GM21576 (cell line): ENCODE results near the gene MYO6.

Experiments
- ATAC-seq: cut with Tn5 transposase; IDR thresholded peaks from one replicate; pipeline ENCODE4 v1.9.1; 2021; ENCODE audit warnings: mild to moderate bottlenecking, moderate library complexity; ENCODE audit not compliant: unreplicated experiment

MYO6 gene

DNA sequence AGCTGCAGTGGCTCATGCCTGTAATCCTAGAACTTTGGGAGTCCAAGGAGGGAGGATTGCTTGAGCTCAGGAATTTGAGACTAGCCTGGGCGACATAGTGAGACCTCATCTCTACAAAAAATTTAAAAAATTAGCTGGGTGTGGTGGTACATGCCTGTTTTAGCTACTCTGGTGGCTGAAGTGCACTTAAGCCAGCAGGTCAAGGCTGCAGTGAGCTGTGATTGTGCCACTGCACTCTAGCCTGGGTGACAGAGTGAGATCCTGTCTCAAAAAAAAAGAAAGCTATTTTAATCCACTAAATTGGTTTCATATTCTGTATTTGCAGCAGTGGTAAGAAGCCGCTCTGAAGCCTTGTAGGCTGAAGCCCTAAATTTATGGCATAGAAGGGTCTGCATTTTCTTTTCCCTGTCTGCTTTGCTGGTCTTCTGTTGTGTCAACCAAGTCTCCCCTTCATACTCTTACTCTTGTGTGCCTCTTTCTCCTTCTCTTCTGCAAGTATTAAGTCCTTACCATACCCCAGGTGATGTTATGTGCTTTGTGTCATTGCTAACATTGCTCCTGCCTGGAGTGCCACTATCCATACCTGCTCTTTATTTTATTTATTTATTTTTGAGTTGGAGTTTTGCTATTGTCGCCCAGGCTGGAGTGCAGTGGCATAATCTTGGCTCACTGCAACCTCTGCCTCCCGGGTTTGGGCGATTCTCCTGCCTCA is 70.9 kb downstream of the MYO6 start:
- no peak for ATAC-seq

- ATAC-seq = no peak
Measured at GRCh38 chr6:75824160-75824559, 75.1 kb downstream of the MYO6 start.

GRCh38 chr6:75827163-75827562 is 78.1 kb downstream of the MYO6 start:
- no peak for ATAC-seq

DNA sequence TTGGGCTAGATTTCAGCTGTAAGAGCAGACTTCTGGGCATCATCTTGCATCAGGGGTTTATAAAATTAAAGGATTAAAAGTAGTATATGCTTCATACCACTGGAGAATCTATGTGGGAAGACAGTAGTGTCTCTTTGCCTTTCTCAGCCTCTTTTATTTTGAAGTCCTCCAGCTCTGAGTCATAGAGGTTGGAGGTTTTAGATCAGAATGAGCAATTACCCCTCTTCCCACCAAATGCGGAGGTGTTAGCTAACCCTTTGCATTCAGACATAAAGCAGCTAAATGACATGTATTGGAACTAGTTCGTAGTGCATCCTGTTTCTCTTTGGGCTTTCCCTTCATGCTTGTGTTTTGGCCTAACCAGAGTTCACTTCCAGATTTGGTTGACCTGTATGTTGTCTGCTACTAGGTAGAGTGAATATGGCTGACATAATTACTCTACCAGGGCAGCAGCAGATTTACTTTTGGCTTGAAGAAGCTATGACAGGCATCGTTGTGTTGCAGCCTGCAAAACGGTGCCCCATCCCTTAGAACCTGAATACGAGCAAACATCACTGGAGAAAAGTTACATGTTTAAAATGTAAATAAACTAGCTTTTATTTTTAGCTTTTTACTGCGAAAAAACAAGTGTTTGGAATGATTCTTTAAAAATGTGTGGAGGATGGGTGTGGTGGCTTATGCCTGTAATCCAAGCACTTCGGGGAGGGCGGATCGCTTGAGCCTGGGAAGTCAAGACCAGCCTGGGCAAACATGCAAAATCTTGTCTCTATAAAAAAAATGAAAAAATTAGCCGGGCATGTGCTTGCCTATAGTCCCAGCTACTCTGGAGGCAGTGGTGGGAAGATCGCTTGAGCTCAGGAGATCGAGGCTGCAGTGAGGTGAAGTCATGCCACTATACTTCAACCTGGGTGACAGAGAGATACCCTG is 82.2 kb downstream of the MYO6 start:
- peak; percentile 70 for ATAC-seq

GRCh38 chr6:75834447-75834846 is 85.4 kb downstream of the MYO6 start:
- no peak for ATAC-seq

GRCh38 chr6:75842191-75842590 is 93.2 kb downstream of the MYO6 start:
- no peak for ATAC-seq

- no peak for ATAC-seq
Measured at GRCh38 chr6:75842732-75843131, 93.7 kb downstream of the MYO6 start.

DNA sequence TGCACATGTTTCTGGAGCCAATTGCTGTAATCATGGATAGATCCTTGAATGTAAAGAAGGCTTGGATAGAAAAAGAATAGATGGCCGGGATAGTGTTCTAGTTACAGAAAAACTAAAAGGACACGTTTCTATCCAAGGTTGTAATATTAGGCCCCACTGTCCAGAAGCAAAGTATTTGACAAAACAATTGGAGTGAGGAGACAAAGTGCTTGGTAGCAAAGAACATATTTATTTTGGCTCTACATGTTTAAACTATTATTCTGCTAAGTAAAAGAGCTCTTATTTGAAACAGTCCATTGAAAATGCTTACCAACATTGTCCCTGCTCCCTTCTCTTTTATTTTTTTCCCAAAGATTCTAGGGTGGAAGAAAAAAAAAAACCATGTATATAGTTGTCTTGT is 94.4 kb downstream of the MYO6 start:
- no peak for ATAC-seq

DNA sequence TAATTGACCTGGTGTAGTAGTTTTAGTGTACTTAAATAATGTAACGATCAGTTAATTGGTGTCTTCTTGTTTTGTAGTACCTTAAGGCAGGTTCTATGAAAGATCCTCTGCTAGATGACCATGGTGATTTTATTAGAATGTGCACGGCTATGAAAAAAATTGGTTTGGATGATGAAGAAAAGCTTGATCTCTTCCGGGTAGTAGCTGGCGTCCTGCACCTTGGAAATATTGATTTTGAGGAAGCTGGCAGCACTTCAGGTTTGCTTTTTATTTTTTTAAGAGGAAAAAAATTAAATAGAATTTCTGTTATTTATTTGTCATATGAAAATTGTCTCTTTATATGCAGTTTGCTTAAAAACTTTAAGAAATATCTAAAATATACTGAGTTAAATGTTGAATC is 99.2 kb downstream of the MYO6 start:
- ATAC-seq = no peak

DNA sequence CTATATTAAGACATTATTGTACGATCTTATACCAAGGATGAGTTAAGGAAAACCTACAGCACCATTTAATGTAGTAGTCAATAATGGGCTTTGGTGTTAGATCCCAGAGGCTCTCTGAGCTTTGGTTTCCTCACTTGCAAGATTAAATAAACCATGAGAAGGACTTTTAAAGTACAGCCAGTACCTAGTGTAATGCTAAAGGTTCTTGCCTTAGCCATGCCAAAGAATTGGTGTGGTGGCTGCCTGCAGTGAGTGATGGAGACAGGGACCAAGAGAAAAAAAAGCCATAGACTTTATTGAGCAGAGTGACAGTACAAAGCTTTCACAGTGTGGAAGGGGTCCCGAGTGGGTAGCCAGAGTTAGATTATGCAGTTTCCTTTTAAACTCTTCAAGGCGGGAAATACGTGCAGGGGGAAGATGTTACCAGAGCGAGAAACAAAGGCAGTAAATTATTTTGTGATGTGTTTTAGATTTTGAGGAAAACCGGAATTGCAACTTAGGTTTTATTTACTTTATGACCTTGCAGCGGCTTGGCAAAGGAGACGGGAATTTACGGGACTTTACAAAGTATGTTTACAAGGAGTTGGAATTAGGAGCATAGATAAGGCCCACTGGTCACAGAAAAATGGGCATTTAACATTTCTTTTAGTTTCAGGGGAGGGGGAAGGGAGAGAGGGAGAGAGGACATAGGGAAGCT is 100.4 kb downstream of the MYO6 start:
- no peak for ATAC-seq

DNA sequence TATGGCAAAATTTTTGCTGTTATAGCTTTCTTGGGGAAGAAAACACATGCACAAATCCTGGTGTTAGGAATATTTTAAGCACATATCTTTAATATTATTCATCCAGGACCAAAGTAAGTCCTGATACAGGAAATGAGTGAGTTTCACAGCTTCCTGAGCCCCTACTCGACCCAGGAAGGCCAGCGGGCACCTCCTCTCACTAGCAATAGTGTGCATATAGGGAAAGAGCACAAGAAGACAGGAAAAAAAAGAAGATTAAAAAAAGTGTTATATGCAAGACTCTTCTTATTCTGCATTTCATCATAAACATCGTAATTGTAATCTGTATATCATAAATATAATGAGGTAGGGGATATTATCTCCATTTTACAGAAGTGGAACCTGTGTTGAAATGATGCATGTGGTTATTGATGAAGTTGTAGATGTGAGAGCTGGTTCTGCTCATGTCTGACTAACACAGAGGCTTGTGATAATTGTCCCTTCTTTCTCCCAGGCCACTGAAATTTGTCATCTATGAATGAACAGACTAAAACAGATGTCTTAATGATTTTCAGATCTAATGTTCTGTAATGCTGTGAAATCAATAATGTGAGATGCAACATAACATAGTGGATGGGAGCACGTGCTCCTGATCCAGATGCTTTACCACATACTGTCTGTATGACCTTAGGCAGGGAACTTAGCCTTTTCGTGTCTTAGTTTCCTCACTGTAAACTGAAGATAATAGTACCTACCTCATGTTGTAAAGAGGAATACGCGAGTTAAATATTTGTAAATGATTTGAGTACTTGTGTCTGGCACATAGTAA is 101.2 kb downstream of the MYO6 start:
- no peak for ATAC-seq

DNA sequence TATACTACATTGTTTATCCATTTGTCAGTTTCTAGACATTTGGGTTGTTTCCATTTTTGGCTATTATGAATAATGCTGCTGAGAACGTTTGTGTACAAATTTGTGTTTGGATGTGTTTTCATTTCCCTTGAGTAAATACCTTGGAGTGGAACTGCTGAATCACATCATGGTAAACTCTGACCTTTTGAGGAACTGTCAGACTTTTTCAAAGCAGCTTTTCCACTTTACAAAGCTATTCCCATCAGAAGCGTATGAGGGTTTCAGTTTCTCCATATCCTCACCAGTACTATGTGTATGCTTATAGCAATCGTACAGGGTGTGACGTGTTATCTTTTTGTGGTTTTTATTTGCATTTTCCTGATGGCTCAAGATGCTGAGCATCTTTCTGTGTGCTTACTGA is 103.7 kb downstream of the MYO6 start:
- no peak for ATAC-seq

GRCh38 chr6:75853806-75854205 is 104.8 kb downstream of the MYO6 start:
- no peak for ATAC-seq

- no peak for ATAC-seq
Measured at GRCh38 chr6:75855052-75855451, 106.0 kb downstream of the MYO6 start.

GRCh38 chr6:75856902-75857301 is 107.9 kb downstream of the MYO6 start:
- ATAC-seq = no peak

GRCh38 chr6:75863001-75863400 is 114.0 kb downstream of the MYO6 start:
- ATAC-seq = no peak

DNA sequence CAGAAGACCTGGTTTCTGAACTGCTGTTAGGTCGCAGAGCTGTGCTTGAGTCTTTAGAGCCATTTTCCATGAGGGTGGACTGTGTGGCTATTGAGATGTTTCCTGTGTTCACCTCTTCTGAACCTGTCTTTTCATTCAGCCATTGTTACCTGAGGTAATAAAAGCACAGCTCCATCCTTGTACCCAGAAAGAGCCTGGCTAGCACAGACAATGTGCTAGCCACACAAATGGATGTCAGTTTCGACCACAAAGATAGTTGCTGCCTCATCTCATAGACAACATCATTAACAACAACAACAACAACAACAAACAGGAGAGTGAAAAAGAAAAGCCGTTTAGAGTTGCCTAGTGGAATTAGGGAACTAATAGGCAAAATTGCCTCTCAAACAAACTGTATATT is 114.7 kb downstream of the MYO6 start:
- no peak for ATAC-seq

- ATAC-seq = no peak
Measured at GRCh38 chr6:75864446-75864845, 115.4 kb downstream of the MYO6 start.

DNA sequence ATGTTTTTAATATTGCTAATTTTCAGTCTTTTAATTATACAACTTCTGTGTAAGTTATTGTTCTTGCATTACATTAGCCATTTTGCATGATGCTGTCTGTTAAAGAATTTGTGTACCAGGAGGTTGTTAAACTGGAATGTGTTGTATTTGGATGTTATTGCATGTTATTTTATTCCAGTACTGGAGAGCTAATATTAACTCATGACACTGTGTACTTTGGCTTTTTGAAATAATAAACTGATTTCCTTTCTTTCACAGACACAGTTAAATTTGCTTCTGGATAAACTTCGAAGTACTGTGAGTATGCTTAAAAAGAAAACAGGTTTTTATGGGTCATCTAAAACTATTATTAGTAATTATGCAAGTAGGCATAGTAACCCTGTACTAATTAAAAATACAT is 121.3 kb downstream of the MYO6 start:
- no peak for ATAC-seq

GRCh38 chr6:75874224-75874623 is 125.2 kb downstream of the MYO6 start:
- ATAC-seq = no peak

GRCh38 chr6:75876152-75876551 is 127.1 kb downstream of the MYO6 start:
- no peak for ATAC-seq
